Measurements from ENCODE around the gene SYNE1.

Gene SYNE1

DNA sequence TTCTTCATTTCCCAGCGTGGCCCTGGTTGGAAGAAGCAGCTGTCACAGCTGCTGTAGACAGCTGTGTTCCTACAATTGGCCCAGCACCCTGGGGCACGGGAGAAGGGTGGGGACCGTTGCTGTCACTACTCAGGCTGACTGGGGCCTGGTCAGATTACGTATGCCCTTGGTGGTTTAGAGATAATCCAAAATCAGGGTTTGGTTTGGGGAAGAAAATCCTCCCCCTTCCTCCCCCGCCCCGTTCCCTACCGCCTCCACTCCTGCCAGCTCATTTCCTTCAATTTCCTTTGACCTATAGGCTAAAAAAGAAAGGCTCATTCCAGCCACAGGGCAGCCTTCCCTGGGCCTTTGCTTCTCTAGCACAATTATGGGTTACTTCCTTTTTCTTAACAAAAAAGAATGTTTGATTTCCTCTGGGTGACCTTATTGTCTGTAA, 537.0 kb downstream of the SYNE1 start:
- Mint-ChIP-seq H3K9me3 (no peaks in the 10 kb centered on the region), H3K27me3 (no peaks in the 10 kb centered on the region), H3K27ac (no peak overlapping the region), H3K36me3 (ENCODE audit: low read depth) (no peaks in the 10 kb centered on the region), H3K4me3 (no peak overlapping the region), H3K4me1 (no peaks in the 10 kb centered on the region)
- no peak for DNase-seq
- no peak for ATAC-seq

DNA sequence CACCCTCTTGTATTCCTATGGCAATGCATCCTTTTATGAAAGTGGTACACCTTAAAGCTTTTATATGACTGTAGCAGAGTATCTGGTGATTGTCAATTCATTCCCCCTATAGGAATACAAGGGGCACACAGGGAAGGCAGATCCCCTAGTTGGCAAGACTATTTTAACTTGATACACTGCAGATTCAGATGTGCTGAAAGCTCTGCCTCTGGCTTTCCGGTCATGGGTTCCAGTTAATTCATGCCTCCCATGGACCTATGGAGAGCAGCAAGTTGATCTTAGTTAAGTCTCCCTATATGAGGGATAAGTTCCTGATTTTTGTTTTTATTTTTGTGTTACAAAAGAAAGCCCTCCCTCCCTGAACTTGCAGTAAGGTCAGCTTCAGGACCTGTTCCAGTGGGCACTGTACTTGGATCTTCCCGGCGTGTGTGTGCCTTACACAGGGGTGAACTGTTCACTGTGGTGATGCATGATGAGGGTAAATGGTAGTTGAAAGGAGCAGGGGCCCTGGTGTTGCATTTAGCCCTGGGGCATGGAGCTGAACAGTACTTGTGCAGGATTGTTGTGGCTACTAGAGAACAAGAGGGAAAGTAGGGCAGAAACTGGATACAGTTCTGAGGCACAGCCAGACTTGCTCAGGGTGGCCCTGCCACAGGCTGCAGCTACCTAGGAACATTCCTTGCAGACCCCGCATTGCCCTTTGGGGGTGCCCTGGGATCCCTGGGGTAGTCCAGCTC, 537.5 kb downstream of the SYNE1 start:
- no peaks in the 10 kb centered on the region for H3K9me3 Mint-ChIP-seq
- H3K4me3 Mint-ChIP-seq, result no peak overlapping the region
- peaks cover 2% of the 10 kb centered on the region for H3K4me1 Mint-ChIP-seq
- ATAC-seq (peak; percentile 17), DNase-seq (no peak)
- no peak overlapping the region for H3K27ac Mint-ChIP-seq
- H3K36me3 Mint-ChIP-seq (ENCODE audit: low read depth), result no peaks in the 10 kb centered on the region
- H3K27me3 Mint-ChIP-seq, result no peaks in the 10 kb centered on the region

DNA sequence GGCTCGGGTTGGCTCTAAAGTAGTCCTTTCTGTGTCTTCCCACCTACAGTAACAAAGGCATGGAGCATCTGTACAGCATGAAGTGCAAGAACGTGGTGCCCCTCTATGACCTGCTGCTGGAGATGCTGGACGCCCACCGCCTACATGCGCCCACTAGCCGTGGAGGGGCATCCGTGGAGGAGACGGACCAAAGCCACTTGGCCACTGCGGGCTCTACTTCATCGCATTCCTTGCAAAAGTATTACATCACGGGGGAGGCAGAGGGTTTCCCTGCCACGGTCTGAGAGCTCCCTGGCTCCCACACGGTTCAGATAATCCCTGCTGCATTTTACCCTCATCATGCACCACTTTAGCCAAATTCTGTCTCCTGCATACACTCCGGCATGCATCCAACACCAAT, 538.5 kb downstream of the SYNE1 start:
- Mint-ChIP-seq H3K4me1 (peaks cover 2% of the 10 kb centered on the region), H3K36me3 (ENCODE audit: low read depth) (no peaks in the 10 kb centered on the region), H3K9me3 (no peaks in the 10 kb centered on the region), H3K4me3 (no peak overlapping the region), H3K27me3 (no peaks in the 10 kb centered on the region), H3K27ac (no peak overlapping the region)
- no peak for ATAC-seq
- DNase-seq, result no peak

DNA sequence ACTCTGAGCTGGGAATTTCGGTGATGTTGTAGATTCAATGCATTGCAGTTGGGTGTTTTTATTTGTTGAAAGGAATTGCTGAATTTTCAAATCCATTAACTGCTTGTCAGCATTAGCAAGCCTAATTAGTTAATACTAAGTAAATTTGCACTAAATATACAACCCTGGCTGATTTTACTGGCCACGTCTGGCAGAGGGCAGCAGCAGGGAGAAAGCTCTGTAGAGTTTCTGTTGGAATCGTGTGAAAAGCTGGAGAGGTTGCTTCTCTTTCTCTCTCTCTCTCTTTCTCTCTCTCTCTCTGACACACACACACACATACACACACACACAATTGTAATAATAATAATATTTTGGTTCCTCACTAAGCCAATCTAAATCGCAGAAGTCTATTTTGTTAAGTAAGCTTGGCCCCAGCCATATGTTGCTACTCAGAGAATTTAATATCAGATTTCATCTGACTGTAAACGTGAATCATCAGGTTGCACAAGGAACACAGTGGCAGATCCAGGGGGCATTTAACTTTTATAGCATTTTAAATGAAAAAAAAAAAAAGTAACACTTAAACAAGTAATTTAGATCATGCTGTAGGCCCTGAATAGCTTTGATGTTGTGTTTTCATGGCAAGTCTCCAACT, 540.2 kb downstream of the SYNE1 start:
- DNase-seq (no peak), ATAC-seq (no peak)
- Mint-ChIP-seq H3K27me3 (no peaks in the 10 kb centered on the region), H3K4me1 (peaks cover 2% of the 10 kb centered on the region), H3K36me3 (ENCODE audit: low read depth) (no peaks in the 10 kb centered on the region), H3K9me3 (no peaks in the 10 kb centered on the region), H3K4me3 (no peak overlapping the region), H3K27ac (no peak overlapping the region)

DNA sequence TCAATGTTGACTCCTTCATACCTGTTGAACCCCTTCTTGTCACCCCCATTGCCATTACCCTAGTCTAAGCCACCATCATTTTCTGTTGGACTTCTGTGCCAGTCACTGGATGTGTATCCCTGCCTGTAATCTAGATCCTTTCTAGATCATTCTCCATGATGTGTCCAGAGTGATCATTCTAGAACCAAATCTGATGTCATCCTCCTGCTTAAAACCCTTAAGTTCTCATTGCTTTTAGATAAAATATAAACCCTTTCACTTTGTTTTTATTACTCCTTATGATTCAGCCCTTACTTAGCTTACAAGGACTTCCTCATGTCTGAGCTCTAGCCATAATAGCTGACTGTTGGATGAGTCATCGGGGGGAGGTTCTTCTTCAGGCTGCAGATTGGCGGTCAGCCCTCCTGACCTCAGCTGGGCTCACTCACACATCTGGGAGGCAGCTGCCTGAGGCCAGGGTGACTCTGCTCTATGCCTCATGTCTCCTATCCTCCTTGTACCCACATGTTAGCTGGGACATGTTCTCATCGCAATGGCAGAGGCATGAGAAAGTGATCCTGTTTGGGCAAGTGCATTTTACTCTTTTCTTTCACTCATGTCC, 542.1 kb downstream of the SYNE1 start:
- Mint-ChIP-seq H3K27me3 (no peaks in the 10 kb centered on the region), H3K36me3 (ENCODE audit: low read depth) (no peaks in the 10 kb centered on the region), H3K4me1 (peaks cover 2% of the 10 kb centered on the region), H3K4me3 (no peak overlapping the region), H3K27ac (no peak overlapping the region), H3K9me3 (no peaks in the 10 kb centered on the region)
- ATAC-seq (peak; percentile 79), DNase-seq (peak; percentile 7)

DNA sequence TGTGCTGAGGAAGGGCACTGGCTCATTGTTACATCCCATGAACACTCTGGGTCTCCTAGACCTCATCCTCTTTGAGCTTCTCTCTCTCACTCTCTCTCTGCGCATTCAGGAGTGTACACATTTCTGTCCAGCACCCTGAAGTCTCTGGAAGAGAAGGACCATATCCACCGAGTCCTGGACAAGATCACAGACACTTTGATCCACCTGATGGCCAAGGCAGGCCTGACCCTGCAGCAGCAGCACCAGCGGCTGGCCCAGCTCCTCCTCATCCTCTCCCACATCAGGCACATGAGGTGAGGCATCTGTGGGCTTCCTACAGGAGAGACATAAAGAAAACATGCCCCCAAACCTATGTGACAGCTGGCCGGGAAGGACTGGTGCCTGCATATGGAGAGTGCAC, 542.9 kb downstream of the SYNE1 start:
- ATAC-seq, result no peak
- Mint-ChIP-seq H3K27me3 (no peaks in the 10 kb centered on the region), H3K9me3 (no peaks in the 10 kb centered on the region), H3K27ac (no peak overlapping the region), H3K4me1 (peaks cover 2% of the 10 kb centered on the region), H3K36me3 (ENCODE audit: low read depth) (no peaks in the 10 kb centered on the region), H3K4me3 (no peak overlapping the region)
- DNase-seq, result no peak

DNA sequence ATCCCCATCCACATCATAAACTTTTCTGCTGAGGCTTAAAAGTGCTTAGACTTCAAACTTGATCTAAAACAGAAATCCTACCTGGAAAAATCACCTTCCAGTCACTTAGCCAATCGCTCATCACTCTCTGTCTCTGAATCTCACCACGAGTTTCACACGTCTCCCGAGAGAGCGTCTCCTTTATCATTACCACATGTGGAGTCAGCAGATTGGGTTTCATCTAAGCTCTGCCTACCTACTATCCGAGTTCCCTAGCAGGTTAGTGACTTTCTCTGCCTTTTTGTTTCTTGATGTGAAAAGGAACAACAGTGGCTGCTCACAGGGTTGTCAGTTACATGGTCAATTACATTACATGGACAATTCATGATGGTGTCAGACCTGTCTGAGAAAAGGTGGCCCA, 543.5 kb downstream of the SYNE1 start:
- no peak for ATAC-seq
- Mint-ChIP-seq H3K36me3 (ENCODE audit: low read depth) (no peaks in the 10 kb centered on the region), H3K27ac (no peak overlapping the region)

DNA sequence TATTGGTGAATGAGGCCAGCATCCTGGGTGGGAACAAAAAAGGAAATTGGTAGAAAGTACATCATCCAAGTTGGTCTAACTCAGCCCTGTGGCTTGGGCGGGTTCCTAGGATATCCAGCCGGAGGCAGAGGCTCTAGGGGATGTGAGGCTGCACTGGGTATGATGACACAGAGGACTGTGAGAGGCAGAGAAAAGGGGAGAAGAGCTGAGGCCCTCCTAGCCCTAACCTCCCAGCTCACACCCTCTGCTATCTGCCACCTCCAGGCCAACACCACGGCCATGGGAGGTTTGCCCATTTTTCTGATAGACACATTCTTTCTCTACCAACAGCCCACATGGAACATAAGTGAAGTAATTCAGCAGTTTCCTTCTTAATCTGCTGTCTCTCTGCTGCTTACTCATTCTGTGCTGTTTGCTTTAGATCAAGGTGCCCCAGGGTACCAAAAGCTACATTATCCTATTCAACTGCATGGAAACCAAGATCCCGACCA, 545.3 kb downstream of the SYNE1 start:
- no peaks in the 10 kb centered on the region for H3K36me3 Mint-ChIP-seq (ENCODE audit: low read depth)
- H3K4me1 Mint-ChIP-seq, result peaks cover 2% of the 10 kb centered on the region
- H3K27me3 Mint-ChIP-seq, result no peaks in the 10 kb centered on the region
- no peak overlapping the region for H3K27ac Mint-ChIP-seq
- ATAC-seq (no peak), DNase-seq (no peak)
- no peak overlapping the region for H3K4me3 Mint-ChIP-seq
- no peaks in the 10 kb centered on the region for H3K9me3 Mint-ChIP-seq

More for the DNA sequence above, 543.5 kb downstream of the SYNE1 start:
- H3K4me3 Mint-ChIP-seq, result no peak overlapping the region
- no peak for DNase-seq
- H3K27me3 Mint-ChIP-seq, result no peaks in the 10 kb centered on the region
- no peaks in the 10 kb centered on the region for H3K9me3 Mint-ChIP-seq
- peaks cover 2% of the 10 kb centered on the region for H3K4me1 Mint-ChIP-seq

DNA sequence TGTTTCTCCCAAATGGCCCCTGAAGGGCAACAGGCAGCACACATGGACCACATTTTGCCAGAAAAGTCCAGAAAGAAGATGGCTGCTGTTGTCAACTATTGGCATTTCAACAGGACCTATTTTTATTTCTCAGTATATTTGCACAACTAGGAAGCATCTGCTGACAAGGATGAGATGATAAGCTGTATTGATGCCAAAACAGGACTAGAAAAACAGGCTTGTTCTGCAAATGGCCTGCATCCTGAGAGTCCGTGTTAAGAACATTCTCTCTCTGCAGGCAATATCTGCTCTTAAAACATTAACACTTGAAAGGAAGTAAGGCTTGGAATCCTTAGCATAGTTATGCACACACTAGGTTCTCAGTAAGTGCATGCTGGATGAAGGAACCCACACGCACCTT, 546.0 kb downstream of the SYNE1 start:
- no peaks in the 10 kb centered on the region for H3K27me3 Mint-ChIP-seq
- H3K9me3 Mint-ChIP-seq, result no peaks in the 10 kb centered on the region
- DNase-seq (no peak), ATAC-seq (no peak)
- no peaks in the 10 kb centered on the region for H3K36me3 Mint-ChIP-seq (ENCODE audit: low read depth)
- peaks cover 2% of the 10 kb centered on the region for H3K4me1 Mint-ChIP-seq
- H3K27ac Mint-ChIP-seq, result no peak overlapping the region
- no peak overlapping the region for H3K4me3 Mint-ChIP-seq

DNA sequence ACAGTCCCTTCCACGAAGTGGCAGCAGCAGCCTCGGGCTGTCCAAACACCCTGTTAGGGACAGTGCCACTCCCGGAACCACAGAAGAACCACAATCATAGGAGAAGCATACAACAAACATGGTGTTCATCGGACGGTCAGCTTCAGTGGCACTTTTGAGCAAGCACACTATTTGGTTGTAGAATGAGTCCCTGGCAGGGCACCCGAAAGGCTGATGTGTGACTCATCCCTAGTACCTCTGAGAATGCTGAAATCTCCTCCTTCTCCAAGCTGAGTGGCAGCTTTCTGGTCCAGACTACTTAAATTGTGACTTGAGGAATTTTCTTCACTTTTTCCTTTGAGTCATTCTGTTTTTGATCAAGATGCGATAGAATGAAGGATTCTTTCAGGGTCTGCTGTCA, 547.2 kb downstream of the SYNE1 start:
- H3K4me3 Mint-ChIP-seq, result no peak overlapping the region
- H3K27ac Mint-ChIP-seq, result no peak overlapping the region
- no peaks in the 10 kb centered on the region for H3K27me3 Mint-ChIP-seq
- H3K9me3 Mint-ChIP-seq, result no peaks in the 10 kb centered on the region
- H3K36me3 Mint-ChIP-seq (ENCODE audit: low read depth), result no peaks in the 10 kb centered on the region
- DNase-seq, result no peak
- peaks cover 2% of the 10 kb centered on the region for H3K4me1 Mint-ChIP-seq
- ATAC-seq, result no peak

DNA sequence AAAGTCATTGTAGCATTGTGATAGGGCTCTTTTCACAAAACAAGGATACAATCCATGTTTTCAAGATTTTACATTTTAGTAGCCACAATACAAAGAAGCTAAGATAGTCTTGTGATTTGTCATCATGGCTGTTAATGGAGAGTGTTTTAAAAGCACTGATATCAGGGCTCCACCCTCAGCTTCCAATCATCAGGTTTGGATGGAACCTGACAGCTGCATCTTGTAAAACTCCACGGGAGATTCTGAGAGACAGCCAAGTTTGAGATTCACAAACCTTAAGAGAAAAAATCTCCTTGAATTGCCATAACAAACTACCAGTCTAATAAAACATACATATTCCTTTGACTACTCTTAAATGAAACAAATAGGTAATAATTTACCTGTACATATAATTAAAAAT, 549.5 kb downstream of the SYNE1 start:
- Mint-ChIP-seq H3K9me3 (peaks cover 2% of the 10 kb centered on the region), H3K27me3 (peaks cover 2% of the 10 kb centered on the region), H3K4me1 (no peaks in the 10 kb centered on the region), H3K4me3 (no peak overlapping the region), H3K27ac (no peak overlapping the region), H3K36me3 (ENCODE audit: low read depth) (no peaks in the 10 kb centered on the region)
- ATAC-seq (no peak), DNase-seq (no peak)

DNA sequence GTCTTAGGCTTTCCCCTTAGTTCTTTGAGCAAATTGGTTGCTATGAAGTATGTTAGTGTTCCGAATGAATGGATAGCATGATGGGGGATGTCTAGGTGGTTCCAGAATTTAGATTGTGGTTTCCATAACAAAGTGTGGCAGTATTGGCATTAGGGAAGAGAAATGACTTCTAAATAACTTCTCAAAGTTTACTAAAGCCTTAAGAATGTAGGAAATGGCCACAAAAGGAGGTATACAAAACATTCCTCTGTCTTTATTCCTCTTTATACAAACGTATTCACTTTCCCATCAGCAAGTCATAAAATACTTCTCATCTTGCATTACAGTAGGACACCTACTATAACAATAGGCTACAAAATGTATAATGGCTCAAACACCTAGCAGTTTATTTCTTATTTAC, 550.1 kb downstream of the SYNE1 start:
- H3K36me3 Mint-ChIP-seq (ENCODE audit: low read depth), result no peaks in the 10 kb centered on the region
- no peak overlapping the region for H3K4me3 Mint-ChIP-seq
- H3K9me3 Mint-ChIP-seq, result peaks cover 6% of the 10 kb centered on the region
- DNase-seq, result no peak
- H3K27ac Mint-ChIP-seq, result no peak overlapping the region
- ATAC-seq, result no peak
- peaks cover 2% of the 10 kb centered on the region for H3K27me3 Mint-ChIP-seq
- no peaks in the 10 kb centered on the region for H3K4me1 Mint-ChIP-seq

DNA sequence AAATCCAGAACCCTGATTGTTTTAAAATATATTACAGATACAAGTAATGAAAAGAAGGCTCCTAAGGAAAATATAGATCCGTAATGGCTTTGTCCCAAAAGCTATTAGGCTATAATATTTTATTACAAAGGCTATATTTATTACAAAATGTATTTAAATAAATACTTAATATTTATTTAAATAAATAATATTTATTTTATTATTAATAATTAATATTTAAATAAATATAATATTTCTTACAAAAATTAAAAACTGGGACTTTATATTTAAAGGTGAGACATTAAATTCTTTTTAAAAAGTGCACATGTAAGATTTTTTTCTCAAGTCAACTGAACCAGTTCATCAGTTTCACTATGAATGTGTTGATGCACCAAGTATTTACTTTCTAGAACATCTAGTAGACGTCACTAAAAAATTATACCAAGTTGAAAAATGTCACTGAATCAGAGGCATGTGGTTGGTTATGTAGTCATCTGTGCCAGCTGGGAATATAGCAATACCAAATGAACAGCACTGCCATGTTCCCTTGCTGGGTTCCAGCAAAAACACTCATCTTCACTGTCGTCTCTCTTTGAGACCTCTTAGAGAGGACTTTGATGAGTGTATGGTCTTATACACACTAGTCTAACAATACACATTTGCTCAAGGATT, 550.8 kb downstream of the SYNE1 start:
- H3K9me3 Mint-ChIP-seq, result peaks cover 6% of the 10 kb centered on the region
- no peak overlapping the region for H3K27ac Mint-ChIP-seq
- H3K4me1 Mint-ChIP-seq, result no peaks in the 10 kb centered on the region
- H3K4me3 Mint-ChIP-seq, result no peak overlapping the region
- no peaks in the 10 kb centered on the region for H3K36me3 Mint-ChIP-seq (ENCODE audit: low read depth)
- peaks cover 5% of the 10 kb centered on the region for H3K27me3 Mint-ChIP-seq
- DNase-seq (no peak), ATAC-seq (no peak)

DNA sequence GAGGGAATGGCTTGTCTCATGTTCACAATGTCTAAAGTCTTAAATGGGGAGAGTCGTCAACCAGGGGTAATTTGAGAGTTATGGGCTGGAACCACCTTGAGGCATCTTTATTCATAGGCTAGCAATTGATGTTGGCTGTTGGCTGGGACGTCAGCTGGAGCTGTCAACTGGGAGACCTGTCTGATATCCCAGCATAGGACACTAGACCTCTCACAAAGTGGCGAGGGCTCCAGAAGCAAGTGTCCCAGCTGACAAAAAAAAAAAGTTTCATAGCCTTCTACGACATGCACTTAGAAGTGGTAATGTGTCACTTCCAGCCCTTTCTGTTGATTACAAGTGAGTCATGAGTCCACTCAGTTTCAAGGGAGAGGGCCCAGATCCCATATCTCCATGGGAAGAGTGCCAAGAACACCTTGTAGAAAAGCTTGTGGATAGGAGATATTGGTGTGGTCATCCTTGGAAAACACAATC, 551.7 kb downstream of the SYNE1 start:
- ATAC-seq, result no peak
- no peak for DNase-seq
- Mint-ChIP-seq H3K36me3 (ENCODE audit: low read depth) (no peaks in the 10 kb centered on the region), H3K4me1 (no peaks in the 10 kb centered on the region), H3K27me3 (peaks cover 6% of the 10 kb centered on the region), H3K4me3 (no peak overlapping the region), H3K9me3 (peaks cover 10% of the 10 kb centered on the region), H3K27ac (no peak overlapping the region)

DNA sequence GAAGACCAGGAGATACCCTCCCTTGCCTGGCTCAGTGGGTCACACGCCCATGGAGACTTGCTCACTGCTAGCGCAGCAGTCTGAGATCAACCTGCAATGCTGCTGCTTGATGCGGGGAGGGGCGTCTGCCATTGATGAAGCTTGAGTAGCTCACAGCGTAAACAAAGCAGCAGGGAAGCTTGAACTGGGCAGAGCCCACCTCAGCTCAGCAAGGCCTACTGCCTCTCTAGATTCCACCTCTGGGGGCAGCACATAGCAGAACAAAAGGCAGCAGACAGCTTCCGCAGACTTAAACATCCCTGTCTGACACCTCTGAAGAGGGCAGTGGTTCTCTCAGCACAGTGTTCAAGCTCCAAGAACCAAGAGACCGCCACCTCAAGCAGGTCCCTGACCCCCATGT, 558.4 kb downstream of the SYNE1 start:
- H3K4me1 Mint-ChIP-seq, result no peaks in the 10 kb centered on the region
- no peak overlapping the region for H3K27ac Mint-ChIP-seq
- H3K4me3 Mint-ChIP-seq, result no peak overlapping the region
- peaks cover 37% of the 10 kb centered on the region for H3K9me3 Mint-ChIP-seq
- DNase-seq, result no peak
- peaks cover 12% of the 10 kb centered on the region for H3K36me3 Mint-ChIP-seq (ENCODE audit: low read depth)
- ATAC-seq, result no peak
- H3K27me3 Mint-ChIP-seq, result peaks cover 10% of the 10 kb centered on the region
